ENCODE measurements around the gene XRCC1.

The XRCC1 gene

GRCh38 chr19:43534305-43534815, 41.0 kb downstream of the XRCC1 start:
- no peak overlapping the region for H3K4me3 ChIP-seq (replicated peaks; ENCODE audit: insufficient read depth, low read length)
- no peak overlapping the region for H3K27ac ChIP-seq (replicated peaks)
- TF ChIP-seq REST (IDR thresholded peaks at IDR 0.05; ENCODE audit: insufficient replicate concordance, low read depth) (no peak), GABPA (IDR thresholded peaks at IDR 0.05; ENCODE audit: low read depth) (no peak), CTCF (IDR thresholded peaks at IDR 0.05; ENCODE audit: insufficient read depth, low read length) (no peak), POLR2AphosphoS5 (IDR thresholded peaks at IDR 0.05; ENCODE audit: low read depth) (no peak), SPI1 (IDR thresholded peaks at IDR 0.05; ENCODE audit: borderline replicate concordance, low read depth) (no peak)
- no peak for DNase-seq (ENCODE audit: low read depth in 1 of 2, low spot score in 1 of 2)
- H3K27me3 ChIP-seq (ENCODE audit: insufficient read depth, poor library complexity, severe bottlenecking) = no peaks in the 10 kb centered on the region

- DNase-seq (ENCODE audit: low read depth in 1 of 2, low spot score in 1 of 2) = peak; percentile 76 to 88
- Histone ChIP-seq H3K4me3 (replicated peaks; ENCODE audit: insufficient read depth, low read length) (peak overlapping the region; percentile 72), H3K27ac (replicated peaks) (peak overlapping the region; percentile 41), H3K27me3 (ENCODE audit: insufficient read depth, poor library complexity, severe bottlenecking) (no peaks in the 10 kb centered on the region)
- no peak for TF ChIP-seq REST (IDR thresholded peaks at IDR 0.05; ENCODE audit: insufficient replicate concordance, low read depth)
Observed at GRCh38 chr19:43533546-43534304, 41.6 kb downstream of the XRCC1 start.

GRCh38 chr19:43532962-43533545, 42.3 kb downstream of the XRCC1 start, which contains the start of gene ZNF575:
ZNF575 (plus strand) TSS chr19:43533188; CDS start chr19:43534423, 1,235 bp downstream.
- TF ChIP-seq POLR2AphosphoS5 (IDR thresholded peaks at IDR 0.05; ENCODE audit: low read depth) (peak; percentile 76), GABPA (IDR thresholded peaks at IDR 0.05; ENCODE audit: low read depth) (no peak)
- peak; percentile 80 to 91 for DNase-seq (ENCODE audit: low read depth in 1 of 2, low spot score in 1 of 2)
- H3K27ac ChIP-seq (replicated peaks) = peak within 1 kb of the TSS; percentile 48
- peak within 1 kb of the TSS; percentile 72 for H3K4me3 ChIP-seq (replicated peaks; ENCODE audit: insufficient read depth, low read length)
- no peaks in the 10 kb centered on the region for H3K27me3 ChIP-seq (ENCODE audit: insufficient read depth, poor library complexity, severe bottlenecking)

- peak overlapping the region; percentile 72 for H3K4me3 ChIP-seq (replicated peaks; ENCODE audit: insufficient read depth, low read length)
- no peak for TF ChIP-seq SPI1 (IDR thresholded peaks at IDR 0.05; ENCODE audit: borderline replicate concordance, low read depth)
- no peak for TF ChIP-seq GABPA (IDR thresholded peaks at IDR 0.05; ENCODE audit: low read depth)
- no peak for TF ChIP-seq REST (IDR thresholded peaks at IDR 0.05; ENCODE audit: insufficient replicate concordance, low read depth)
- TF ChIP-seq POLR2AphosphoS5 (IDR thresholded peaks at IDR 0.05; ENCODE audit: low read depth) = no peak
- no peak for TF ChIP-seq CTCF (IDR thresholded peaks at IDR 0.05; ENCODE audit: insufficient read depth, low read length)
- no peak for DNase-seq (ENCODE audit: low read depth in 1 of 2, low spot score in 1 of 2)
- H3K27ac ChIP-seq (replicated peaks) = peak overlapping the region; percentile 48
- no peaks in the 10 kb centered on the region for H3K27me3 ChIP-seq (ENCODE audit: insufficient read depth, poor library complexity, severe bottlenecking)
Observed at GRCh38 chr19:43532571-43532961, 42.8 kb downstream of the XRCC1 start.

Measured in HL-60 (cell line).